HPDE6-E6E7 (cell line): Measurements from ENCODE around the gene PREX1.
"Not testable (repeated sequence)": the region's sequence is repeated elsewhere in the genome, so short reads cannot be mapped to it uniquely, and the experiment has no call there.

Experiments
- DNase-seq: peaks from one replicate; pipeline ENCODE4 v3.0.0; 2011; ENCODE audit warnings: missing footprints; ENCODE audit errors: extremely low spot score

Gene PREX1

DNA sequence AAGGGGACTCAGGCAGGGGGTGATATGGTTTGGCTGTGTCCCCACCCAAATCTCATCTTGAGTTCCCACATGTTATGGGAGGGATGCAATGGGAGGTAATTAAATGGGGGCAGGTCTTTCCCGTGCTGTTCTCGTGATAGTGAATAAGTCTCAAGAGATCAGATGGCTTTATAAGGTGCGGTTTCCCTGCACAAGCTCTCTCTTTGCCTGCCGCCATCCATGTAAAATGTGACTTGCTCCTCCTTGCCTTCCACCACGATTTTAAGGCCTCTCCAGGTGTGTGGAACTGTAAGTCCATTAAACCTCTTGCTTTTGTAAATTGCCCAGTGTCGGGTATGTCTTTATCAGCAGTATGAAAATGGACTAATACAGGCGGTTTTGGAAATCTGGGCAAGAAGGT, 52.3 kb downstream of the PREX1 start:
- DNase-seq, result not testable (repeated sequence)

DNA sequence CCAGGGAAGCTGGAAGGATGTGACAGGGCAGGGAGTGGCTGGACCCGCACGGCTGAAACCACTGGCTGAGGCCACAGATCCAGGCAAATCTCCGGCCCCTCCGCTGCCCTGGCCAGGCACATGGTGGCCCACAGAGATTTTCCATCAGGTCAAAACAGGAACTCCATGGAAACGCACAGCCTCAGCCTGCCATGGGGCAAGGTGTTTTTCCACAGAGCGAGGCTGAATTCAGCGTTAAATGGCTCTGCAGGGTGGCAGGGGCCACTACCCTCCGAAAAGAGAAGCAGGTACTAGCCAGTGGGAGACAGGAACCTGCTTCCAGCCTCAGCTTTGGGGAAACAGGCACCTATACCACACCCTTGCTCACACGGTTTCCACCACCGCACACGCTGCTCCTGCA, 53.1 kb downstream of the PREX1 start:
- DNase-seq, result no peak

DNA sequence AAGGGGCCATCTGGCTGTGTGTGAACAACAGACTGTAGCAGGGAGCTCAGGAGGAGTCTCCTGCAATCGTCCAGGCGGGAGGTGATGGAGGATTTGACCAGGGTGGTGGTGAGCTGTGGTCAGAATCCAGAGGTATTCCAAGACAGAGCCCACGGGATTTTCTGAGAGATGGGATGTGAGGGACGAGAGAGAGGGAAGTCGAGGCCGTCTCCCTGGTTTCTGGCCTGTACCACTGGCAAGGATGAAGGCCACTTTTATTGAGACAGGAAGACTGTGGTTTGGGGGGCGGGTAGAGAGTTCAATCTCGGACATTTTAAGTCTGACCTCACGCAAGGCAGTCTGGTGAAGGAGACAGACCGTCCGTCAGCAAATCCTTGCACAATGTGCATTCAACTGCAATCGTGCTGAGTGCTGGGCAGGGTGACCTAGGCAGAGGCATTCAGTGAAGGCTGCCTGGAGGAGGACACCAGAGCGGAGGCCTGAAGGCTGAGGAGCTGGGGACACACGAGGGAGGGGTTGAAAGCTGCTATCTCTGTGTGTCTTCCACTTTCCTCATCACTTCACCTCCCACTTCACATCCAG, 53.9 kb downstream of the PREX1 start:
- DNase-seq, result no peak

DNA sequence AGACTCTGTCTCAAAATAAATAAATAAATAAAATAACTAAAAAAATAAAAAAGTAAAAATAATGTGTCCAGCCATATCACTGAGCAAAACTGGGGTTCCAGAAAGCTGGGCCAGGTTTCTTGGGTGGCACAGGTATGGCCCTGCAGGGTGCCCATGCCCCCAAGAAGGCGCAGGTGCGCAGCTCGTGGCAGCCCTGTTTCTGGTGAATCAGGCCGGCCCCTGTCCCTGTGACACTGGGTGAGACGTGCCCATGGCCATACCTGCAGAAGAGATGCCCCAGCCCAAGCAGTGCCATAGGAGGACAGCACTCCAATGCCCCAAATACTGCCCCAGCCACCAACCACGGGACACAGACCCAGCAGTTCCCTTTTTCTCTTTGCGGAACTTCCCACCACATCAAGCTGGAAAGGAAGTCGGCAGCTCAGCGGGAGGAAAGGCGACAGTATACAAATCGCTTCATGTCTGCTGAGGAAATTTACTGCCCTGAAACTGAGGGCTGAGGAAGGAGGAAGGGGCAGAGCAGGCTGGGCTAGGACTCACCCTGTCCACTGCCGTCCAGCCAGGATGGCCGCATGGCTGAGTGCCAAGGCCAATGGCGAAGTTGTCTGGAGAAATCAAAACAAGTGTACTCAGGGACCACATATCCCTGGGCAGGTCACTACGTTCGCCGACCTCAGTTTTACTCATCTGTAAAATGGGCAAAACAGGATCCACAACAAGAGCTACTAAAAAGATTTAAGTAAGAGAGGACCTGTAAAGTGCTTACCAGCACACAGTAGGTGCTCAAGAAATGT, 55.4 kb downstream of the PREX1 start:
- no peak for DNase-seq

DNA sequence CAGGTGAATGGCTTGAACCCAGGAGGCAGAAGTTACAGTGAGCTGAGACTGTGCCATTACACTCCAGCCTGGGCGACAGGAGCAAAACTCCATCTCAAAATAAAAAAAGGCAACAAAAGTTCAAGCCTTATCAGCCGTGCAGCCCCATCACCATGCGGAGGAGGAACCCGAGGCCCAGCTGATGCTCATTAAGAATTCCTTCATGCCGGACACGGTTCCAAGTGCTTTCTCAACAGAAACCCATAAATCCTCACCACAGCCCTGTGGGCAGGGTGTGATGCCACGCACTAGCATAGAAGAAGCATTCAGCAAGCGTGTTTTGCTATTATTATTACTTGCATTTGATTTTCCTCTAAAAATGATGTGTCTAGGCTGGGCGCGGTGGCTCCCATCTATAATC, 56.3 kb downstream of the PREX1 start:
- DNase-seq, result no peak

DNA sequence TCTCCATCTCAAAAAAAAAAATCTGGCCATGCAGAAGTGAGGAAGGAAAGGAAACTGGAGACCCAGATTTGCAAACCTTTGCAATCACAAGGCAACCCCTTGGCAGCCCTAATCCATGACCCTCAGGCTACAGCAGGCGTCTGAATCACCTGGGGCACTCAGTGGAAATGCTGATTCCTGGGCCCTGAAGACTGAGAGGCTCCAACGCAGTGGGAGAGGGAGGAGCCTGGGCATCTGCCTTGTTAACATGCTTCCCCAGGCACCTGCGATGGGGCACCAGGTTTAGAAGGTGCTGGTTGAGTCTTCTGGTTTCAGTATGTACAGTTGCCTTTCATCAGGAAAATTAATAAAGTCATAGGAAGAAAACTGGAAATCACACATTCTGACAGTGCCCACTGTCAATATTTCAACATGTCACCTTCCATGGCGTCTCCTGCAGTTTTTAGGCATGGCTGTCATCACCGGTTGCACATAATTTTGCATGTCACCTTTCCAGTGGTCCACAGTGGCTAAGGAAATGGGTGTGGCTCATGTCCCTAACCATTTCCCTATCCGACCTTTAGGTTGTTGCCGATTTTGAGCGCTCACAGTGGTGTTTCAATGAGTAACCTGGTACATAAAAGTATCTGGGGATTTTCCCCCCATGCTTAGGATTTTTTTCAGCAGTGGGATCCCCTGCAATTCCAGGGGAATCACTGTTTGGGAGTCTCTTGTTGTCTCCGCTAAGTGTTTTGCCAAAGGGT, 56.9 kb downstream of the PREX1 start:
- DNase-seq, result no peak

DNA sequence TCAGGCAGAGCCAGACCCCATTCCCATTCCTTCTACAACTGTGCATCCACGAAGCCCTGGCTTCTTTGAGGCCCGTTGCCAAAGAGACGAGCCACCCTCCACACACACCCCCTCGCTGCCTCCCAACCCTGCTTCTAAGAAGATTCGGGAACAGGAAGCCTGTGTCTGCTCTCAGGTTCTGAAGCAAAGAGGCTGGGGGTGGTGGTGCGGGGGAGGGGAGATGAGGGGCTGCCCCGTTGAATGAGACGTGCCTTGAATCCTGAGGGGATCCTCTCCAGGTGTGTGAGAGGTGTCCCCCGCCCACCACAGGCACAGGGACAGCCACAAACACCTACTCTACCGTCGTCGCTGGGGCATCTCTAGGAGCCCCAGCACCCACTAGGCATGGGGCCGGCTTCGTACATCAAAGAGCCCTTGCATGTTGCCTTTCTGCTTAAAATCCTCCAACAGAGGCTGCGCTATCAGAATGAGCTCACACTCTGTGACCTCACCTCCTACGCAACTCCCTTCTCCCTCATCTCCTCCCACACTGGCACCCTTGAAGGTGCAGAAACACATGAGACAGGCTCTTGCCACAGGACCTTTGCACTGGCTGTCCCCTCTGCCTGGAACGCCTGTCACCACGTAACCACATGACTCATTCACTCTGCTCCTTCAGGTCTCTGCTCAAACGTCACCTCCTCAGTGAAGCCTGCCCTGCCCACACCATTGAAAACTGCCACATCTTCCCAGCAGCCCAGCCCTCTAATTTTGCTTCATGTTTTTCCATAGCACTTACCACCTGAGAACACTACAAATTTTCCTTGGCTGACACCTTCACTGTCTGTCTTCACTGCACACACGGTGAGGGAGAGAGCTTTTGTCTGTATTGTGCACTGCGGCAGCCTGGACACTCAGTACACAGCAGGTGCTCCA, 58.5 kb downstream of the PREX1 start:
- DNase-seq, result no peak

DNA sequence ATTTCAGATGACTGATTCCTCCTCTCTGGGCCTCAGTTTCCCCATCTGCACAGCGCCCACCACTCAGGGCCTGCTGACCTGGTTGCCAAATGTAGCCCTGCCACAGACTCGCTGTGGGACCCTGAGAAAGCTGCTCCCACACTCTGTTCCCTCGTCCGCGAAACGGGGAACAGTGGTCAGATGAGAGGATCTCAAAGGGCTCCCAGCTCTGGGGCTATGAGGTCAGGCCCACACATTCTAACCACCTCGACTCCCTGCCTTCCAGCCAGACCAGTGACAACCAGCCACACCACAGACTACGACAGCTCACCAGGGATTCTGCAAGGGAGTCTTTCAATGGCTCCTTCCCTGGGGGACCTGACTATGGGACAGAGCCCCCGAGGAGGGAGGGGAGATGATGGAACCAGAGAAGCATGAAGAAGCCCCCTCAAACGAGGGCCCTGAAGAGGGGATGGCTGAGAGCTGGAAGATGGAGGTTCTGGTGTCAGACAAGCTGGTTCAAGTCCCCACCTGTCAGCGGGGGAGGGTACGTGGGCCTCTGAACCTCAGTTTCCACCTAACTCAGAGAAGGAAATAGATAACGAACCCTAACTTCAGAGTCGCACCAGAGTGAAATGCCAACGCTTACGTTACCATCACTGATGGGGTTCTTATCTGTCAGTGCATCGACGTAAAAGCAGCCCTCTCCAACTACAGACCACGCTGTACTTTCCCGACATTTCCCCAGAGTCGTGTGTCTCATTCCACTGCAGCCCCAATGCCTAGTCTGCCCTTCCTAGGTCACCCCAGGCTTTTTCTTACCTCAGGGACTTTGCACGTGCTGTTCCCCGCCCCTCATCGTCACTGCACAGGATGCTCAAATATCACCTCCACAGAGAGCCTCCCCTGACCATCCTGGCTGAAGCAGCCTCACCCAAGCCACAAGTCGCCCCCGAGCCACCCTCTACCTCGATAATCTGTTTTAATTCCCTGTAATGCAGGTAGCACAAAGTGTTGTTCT, 60.5 kb downstream of the PREX1 start:
- DNase-seq, result no peak

DNA sequence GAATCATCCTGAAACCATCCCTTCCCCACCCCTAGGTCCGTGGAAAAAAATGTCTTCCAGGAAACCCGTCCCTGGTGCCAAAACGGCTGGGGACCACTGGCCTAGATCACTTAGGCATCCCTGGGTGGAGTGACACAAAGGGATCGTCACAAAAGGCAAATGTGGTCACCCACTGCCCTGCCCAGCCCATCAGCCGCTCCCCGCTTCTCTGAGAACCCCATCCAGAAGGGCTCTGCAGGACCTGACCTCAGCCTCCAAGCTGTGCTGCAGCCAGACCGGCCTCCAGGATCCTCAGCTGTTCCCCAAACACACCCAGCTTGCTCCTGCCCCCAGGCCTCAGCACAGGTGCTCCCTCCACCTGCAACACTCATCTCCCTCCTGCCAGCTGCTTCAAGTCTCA, 61.6 kb downstream of the PREX1 start:
- DNase-seq, result no peak

DNA sequence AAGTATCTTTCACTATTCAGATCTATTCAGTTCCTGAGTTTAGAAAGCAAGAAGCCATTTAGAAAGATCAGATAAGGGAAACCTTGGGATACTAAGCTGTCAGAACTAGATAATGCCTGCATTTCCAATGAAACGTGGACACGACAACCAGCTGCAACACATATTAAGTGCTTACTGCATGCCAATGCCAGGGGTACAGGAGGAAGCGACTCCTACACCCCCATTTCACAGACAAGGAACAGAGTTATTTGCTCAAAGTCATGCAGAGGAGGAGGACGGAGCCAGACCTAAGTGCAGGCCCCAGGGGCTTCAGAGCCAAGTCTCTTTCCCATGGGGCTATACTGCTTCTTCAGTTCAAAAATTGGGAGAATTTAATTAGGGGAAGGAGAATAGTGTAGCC, 62.4 kb downstream of the PREX1 start:
- DNase-seq, result no peak

DNA sequence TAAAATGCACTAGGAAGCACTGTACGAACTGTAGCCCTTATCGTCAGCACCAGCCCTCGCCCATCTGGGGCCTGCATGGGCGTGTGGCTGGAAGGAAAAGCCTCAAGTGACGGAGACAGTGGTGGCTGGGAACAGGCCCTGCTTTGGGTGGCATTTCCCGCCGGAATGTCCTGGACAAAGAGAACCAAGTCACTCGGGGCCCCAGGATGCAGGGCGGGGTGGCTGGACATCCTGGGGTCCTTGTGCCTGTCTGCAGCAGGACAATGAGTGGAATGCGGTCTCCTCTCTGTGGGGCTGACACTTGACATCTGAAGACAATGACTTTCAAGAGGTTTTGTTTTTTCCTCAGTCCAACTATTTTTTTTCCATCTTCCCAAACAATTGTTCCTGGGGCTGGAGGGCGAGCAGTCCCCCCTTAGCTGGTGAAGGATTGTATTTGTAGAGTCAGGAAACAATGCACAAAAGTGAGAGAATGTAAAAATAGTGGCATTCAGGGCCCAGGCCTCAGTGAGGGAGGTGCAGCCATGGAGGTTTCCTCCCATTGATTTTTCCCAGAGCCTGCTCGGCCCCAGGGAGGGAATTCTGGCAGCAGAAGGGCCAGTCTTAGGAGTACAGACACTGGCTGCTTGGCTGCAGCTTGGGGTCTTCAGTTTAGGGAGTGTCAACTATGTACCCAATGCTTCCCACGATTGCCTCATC, 64.4 kb downstream of the PREX1 start:
- DNase-seq, result no peak

DNA sequence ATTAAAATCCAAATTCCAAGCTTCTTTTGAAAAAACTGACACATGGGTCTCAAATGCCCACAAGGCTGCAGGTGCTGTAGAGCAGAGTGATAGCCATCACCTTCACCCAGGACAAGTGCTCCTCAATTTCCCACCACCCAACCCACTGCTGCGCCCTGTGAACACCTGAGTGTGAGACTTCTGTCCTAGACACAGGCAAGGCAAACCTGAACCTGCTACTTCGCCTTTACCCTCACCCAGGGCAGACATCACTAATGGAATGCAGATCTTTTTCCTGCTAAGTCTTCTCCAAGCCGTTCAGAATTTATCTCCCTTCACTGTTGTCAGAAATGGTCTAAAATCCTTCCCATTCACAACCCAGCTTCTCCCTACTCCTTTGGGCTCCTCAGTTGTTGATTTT, 65.9 kb downstream of the PREX1 start:
- DNase-seq, result no peak

DNA sequence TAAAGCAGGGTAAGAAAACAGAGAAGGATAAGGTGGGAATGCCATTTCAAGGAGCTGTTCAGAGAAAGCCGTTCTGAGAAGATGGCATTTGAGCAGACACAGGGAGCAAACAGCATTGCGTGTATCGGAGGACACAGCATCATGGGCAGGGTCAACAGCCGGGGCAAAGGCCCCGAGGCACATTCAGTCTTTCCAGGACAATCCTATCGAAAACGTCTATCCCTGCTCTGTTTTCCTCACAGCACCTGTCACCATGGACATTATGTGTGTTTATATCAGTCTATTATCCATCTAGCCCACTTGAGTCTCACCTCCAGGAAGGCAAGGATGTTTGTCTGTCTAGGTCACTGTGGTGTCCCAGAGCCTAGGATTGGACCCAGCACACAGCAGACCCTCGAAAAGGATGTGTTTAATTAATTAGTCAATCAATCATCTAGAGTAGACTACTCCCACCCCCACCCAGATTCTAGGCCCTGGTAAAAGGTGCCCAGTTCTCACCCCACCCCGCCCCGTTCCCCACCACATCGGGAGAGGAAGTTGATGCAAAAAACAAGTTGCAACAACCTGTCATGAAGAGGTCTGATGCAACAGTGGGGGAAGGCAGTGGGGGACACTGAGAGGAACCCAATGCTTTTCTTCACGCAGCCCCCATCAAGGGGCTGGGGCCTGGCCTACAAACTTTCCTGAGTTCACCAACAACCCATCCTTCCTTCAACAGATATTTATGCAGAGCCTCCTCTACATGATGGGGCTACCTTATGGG, 66.6 kb downstream of the PREX1 start:
- DNase-seq, result no peak

DNA sequence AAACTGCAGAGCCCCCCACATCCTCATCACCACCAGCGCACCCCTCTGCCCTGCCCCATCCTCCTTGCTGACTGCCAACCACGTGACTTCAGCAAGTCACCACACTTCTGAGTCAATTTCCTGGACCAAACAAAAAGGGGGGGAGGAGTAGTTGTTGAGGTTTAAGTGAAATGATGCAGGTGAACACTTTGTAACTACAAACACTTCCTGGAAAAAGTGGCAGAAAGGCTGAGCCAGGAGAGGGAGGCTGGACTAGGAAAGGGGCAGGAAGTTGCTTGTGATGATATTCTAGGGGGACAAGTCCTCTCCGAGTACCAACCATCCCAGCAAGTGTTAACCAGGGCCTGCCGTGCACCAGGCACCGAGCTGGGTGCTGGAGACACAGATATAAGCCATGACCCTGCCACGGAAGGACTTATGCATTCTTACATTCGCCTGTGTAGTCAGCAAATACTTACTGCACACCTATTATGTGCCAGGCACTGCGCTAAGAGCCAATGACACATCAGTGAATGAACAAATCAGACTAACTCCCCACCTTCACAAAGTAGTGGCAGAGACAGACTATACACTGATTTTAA, 67.3 kb downstream of the PREX1 start:
- peak; percentile 75 for DNase-seq

DNA sequence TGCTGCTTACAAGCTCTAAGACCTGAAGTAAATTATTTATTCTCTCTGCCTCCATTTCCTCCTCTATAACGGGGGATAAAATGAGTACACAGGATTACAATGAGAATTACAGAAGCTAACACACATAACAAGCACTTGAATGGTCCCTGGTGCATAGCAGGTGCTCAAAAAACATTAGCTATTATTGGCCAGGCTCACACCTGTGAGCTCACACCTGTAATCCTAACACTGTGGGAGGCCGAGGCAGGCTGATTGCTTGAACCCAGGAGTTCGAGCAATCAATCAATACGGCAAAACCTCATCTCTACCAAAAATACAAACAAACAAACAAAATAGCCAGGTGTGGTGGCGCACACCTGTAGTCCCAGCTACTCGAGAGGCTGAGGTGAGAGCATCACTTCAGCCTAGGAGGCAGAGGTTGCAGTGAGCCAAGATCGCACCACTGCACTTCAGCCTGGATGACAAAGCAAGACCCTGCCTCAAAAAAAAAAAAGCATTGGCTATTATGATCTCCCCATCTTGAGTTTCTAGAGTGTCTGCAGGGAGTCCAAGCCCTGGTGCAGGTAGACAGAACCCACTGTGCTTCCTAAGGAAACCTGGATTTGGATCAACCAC, 68.1 kb downstream of the PREX1 start:
- no peak for DNase-seq

DNA sequence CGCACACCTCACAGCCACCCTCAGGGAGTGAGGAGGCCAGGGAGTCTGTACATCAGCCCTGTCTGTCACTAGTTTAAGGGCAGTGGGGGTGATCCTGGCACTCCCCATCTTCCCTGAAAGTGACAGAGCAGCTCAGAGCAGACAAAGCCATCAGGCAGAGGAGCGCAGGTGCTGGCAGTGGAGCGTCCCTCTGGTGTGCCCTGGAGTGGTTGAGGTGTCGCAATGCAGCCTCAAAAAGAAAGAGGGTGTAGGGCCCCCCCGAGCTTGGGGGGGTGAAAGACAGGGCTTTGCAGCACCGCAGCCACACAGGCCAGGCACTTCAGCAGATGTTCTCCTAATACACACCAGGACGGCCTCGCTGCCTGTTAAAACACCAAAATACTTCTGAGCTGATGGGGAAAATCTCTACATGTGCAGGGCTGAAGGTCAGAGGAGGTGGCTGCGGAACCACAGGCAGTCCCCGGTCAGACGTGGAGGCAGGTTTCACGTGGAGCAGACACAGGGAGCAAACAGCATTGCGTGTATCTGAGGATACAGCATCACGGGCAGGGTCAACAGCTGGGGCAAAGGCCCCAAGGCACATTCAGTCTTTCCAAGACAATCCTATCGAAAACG, 69.5 kb downstream of the PREX1 start:
- DNase-seq, result no peak

DNA sequence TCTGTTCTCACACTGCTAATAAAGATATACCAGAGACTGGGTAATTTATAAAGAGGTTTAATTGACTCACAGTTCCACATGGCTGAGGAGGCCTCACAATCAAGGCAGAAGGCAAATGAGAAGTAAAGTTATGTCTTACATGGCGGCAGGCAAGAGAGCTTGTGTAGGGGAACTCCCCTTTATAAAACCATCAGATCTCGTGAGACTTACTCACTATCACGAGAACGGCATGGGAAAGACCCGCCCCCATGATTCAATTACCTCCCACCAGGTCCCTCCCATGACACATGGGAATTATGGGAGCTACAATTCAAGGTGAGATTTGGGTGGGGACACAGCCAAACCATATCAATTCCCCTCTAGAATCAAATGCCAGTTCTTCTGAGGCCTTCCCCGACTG, 71.0 kb downstream of the PREX1 start:
- not testable (repeated sequence) for DNase-seq

DNA sequence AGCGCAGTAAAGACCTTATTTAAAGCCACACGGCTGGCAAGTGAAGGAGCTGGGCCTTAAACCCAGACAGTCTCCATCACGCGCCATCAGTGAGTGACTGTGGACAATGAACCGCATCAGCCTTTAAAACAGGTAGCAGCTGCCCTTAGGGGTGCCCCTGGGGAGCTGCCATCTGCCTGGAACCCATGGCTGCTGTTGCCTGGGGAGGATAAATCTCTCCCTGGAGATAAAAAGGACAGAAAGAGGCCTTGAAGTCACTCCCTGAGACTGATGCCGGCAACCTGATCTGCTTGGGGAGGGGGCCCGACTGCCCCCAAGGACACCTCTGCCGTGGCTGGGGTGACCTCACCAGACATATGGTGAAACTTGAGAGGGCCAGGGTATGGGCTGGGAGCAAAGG, 73.5 kb downstream of the PREX1 start:
- no peak for DNase-seq
